Melanocyte of skin (primary cell): ENCODE results near the gene MTUS2. TPM values are rescaled to one million over a fixed set of nuclear protein-coding genes. Genes with fewer than 3 reads are reported as not detected.

Experiments
- small RNA-seq, 2 donors: library from RNA; depleted of rRNA; stranded (forward); fragments of <200 nt; gene quantifications; one replicate each; pipeline ENCODE3, GENCODE V24; 2012
- total RNA-seq, 2 donors: library from RNA; depleted of rRNA; stranded (reverse); fragments of >200 nt; gene quantifications; 2 replicates each; pipeline ENCODE4 v1.2.3, GENCODE V29; 2012

The MTUS2 gene
- total RNA-seq, result under 1 TPM in 1 of 2 donors, not detected in 1; under 0.01 TPM

DNA sequence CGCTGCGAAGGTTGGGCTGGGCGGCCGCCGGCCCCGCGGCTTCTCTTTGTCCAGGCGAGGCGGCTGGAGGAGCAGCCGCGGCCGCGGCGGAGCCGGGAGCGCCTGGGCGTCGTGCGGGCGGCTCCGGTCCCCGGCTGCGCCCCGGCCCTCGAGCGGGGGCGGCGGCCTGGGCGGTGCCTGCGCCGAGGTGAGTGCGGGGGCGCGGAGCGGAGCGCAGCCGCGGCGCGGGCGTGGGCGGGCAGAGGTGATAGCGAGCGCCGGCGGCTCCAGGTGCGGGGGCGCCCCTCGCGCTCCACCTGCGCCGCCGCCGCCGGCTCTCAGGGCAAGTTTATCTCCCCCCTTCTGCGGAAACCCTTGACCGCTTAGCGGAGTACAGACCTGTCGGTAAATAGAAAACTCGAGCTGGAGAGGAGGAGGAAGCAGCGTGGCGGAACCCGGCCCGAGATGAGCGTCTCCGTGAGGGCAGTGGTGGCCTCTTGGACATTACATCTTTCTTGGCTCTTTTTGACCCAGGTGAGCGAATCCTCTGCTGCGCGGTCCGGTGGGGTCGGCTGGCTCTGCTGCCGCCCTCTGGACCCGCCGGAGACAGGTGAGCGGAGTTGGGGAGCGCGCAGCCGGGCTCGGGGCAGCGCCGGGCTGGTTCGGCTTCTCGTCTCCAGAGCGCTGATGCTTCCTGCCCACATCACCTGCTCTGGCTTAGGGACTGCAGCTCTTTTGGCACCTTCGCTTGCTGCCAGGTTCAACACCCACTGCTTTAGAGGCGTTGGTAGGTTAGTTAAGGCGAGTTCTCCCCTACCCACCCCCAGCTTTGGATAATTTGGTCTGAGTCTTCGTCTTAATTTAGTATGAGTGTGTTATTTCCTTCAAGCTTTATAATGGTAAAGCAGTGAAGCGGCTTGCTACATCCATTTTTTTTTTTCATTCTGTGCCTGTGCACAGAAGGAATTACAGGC is at the start of gene MTUS2:
Gene MTUS2, plus strand, starts transcription at position 241 of the 953 bp plus-strand sequence.

Small RNAs within 50 kb of the gene (small RNA-seq; reads per million reads assigned to genes)
- gene AL359741.1, result 0 reads per million in 2 donors

Other genes starting within 250 kb of the MTUS2 start
- 100 to 1,000 TPM in 1 of 2 donors, 10 to 100 TPM in 1; 99.8 to 138 TPM for gene POMP, start 161.2 kb upstream of the MTUS2 start, total RNA-seq
- gene SLC46A3, start 101.4 kb upstream of the MTUS2 start, total RNA-seq, result 1 to 10 TPM; 4.0 to 4.5 TPM